HepG2 (cell line): Measurements from ENCODE around the gene NECAB2. TPM values are rescaled to one million over a fixed set of nuclear protein-coding genes. Genes with fewer than 3 reads are reported as not detected.

Experiments
- BRD4 ChIP-seq: sonication (generic); formaldehyde crosslinking; IDR thresholded peaks from 2 replicates; pipeline ENCODE4 v1.4.0; 2020; ENCODE audit warnings: missing genetic modification reagents
- HMGXB4 ChIP-seq, 2 experiments: sonication (generic) in 1 of 2; formaldehyde crosslinking in 1 of 2; IDR thresholded peaks; 2 replicates each; pipeline versions ENCODE4 v1.4.0 to v1.6.1; 2018 to 2020; ENCODE audit warnings: missing genetic modification reagents in 2 of 2, borderline replicate concordance in 1 of 2, low read depth in 1 of 2, mild to moderate bottlenecking in 1 of 2, missing biosample characterization in 1 of 2
- HNRNPK ChIP-seq: fragments of 200-400 bp; formaldehyde crosslinking; IDR thresholded peaks from 2 replicates; pipeline ENCODE4 v1.6.1; 2018; ENCODE audit warnings: low read length, low read depth, moderate library complexity, mild to moderate bottlenecking; ENCODE audit not compliant: poor library complexity, severe bottlenecking
- KAT2B ChIP-seq: fragments of 150-350 bp; IDR thresholded peaks from 2 replicates; pipeline ENCODE4 v1.6.1; 2014; ENCODE audit warnings: low read depth, low read length, borderline replicate concordance
- KAT8 ChIP-seq: IDR thresholded peaks from 2 replicates; pipeline ENCODE4 v1.6.1; 2016; ENCODE audit warnings: missing genetic modification reagents, missing compliant biosample characterization
- NR2F2 ChIP-seq: IDR thresholded peaks from 2 replicates; pipeline ENCODE4 v1.6.1; 2012; ENCODE audit warnings: low read depth, inconsistent platforms, borderline replicate concordance
- PAF1 ChIP-seq: IDR thresholded peaks from 2 replicates; pipeline ENCODE4 v1.6.1; 2016; ENCODE audit warnings: missing genetic modification reagents, missing compliant biosample characterization
- PHF20 ChIP-seq: sonication (generic); formaldehyde crosslinking; IDR thresholded peaks from 2 replicates; pipeline ENCODE4 v1.5.0; 2020; ENCODE audit warnings: mild to moderate bottlenecking, missing genetic modification reagents
- POGK ChIP-seq: sonication (generic); formaldehyde crosslinking; conservative IDR thresholded peaks from 2 replicates; pipeline ENCODE4 v1.8.0; 2022; ENCODE audit warnings: mild to moderate bottlenecking, moderate library complexity, missing genetic modification reagents
- RARG ChIP-seq: sonication (generic); formaldehyde crosslinking; IDR thresholded peaks from 2 replicates; pipeline ENCODE4 v1.4.0; 2020; ENCODE audit warnings: low read depth, mild to moderate bottlenecking, missing genetic modification reagents
- RBAK ChIP-seq: sonication (generic); formaldehyde crosslinking; IDR thresholded peaks from 2 replicates; pipeline ENCODE4 v1.5.1; 2020; ENCODE audit warnings: mild to moderate bottlenecking, missing genetic modification reagents
- SKIL ChIP-seq: sonication (generic); formaldehyde crosslinking; IDR thresholded peaks from 2 replicates; pipeline ENCODE4 v1.8.0; 2022; ENCODE audit warnings: missing genetic modification reagents, mild to moderate bottlenecking, moderate library complexity, borderline replicate concordance
- ZFP82 ChIP-seq: sonication (generic); formaldehyde crosslinking; IDR thresholded peaks from 2 replicates; pipeline ENCODE4 v1.5.1; 2020; ENCODE audit warnings: mild to moderate bottlenecking, missing genetic modification reagents, borderline replicate concordance
- ZMYM3 ChIP-seq: sonication (generic); formaldehyde crosslinking; IDR thresholded peaks from 2 replicates; pipeline ENCODE4 v1.5.1; 2020; ENCODE audit warnings: mild to moderate bottlenecking, missing genetic modification reagents
- ZNF10 ChIP-seq: sonication (generic); formaldehyde crosslinking; IDR thresholded peaks from 2 replicates; pipeline ENCODE4 v1.4.0; 2020; ENCODE audit warnings: mild to moderate bottlenecking, low read depth, missing genetic modification reagents, borderline replicate concordance
- ZNF33A ChIP-seq: sonication (generic); formaldehyde crosslinking; IDR thresholded peaks from 2 replicates; pipeline ENCODE4 v1.5.1; 2020; ENCODE audit warnings: missing genetic modification reagents, mild to moderate bottlenecking, moderate library complexity, borderline replicate concordance
- ZNF614 ChIP-seq: IDR thresholded peaks from 2 replicates; pipeline ENCODE4 v1.6.1; 2018; ENCODE audit warnings: missing biosample characterization, missing genetic modification reagents, inconsistent platforms, borderline replicate concordance
- ZNF652 ChIP-seq: IDR thresholded peaks from 2 replicates; pipeline ENCODE4 v1.6.1; 2016; ENCODE audit warnings: low read depth, borderline replicate concordance
- ZNF839 ChIP-seq: sonication (generic); formaldehyde crosslinking; IDR thresholded peaks from 2 replicates; pipeline ENCODE4 v1.4.0; 2020; ENCODE audit warnings: missing genetic modification reagents, mild to moderate bottlenecking, borderline replicate concordance
- ZNF879 ChIP-seq: sonication (generic); formaldehyde crosslinking; IDR thresholded peaks from 2 replicates; pipeline ENCODE4 v1.8.1; 2023; ENCODE audit warnings: missing genetic modification reagents
- ZSCAN20 ChIP-seq: sonication (generic); formaldehyde crosslinking; IDR thresholded peaks from 2 replicates; pipeline ENCODE4 v1.4.0; 2020; ENCODE audit warnings: missing genetic modification reagents, mild to moderate bottlenecking, borderline replicate concordance
- polyA plus RNA-seq, 8 experiments: library from polyadenylated mRNA; depleted of rRNA in 3 of 8; stranded (reverse) in 7 of 8; unstranded in 1 of 8; fragments of >200 nt; fragmentation: Illumina TruSeq in 4 of 8; extraction: Trizol in 4 of 8; gene quantifications; 2 replicates each; pipeline versions ENCODE4 v1.2.1 to v1.2.3, GENCODE V29; 2011 to 2016; ENCODE audit warnings: low read depth in 4 of 8, missing spikeins in 1 of 8, mixed read lengths in 1 of 8; ENCODE audit not compliant: insufficient read depth in 1 of 8
- total RNA-seq, 5 experiments: library from RNA; depleted of rRNA; stranded (reverse); fragments of >200 nt; fragmentation: Illumina TruSeq; extraction: Trizol; gene quantifications; 2 replicates each; pipeline ENCODE4 v1.2.3, GENCODE V29; 2016; ENCODE audit warnings: low read depth in 1 of 5
- TF ChIP-seq, protein P1 (sequence below): IDR thresholded peaks from 2 replicates; pipeline ENCODE4 v1.6.1; 2012; ENCODE audit warnings: inconsistent platforms
- TF ChIP-seq, protein P2 (sequence below): sonication (generic); formaldehyde crosslinking; conservative IDR thresholded peaks from 2 replicates; pipeline ENCODE4 v1.8.1; 2023; ENCODE audit warnings: missing genetic modification reagents

NECAB2 gene
- total and polyA plus RNA-seq, 2 of the 13 experiments (the other 11 are each of a cell fraction or from before 2014, with no cell fraction given): 0.21 to 0.49 TPM

GRCh38 chr16:83947642-83948234, 20.3 kb upstream of the NECAB2 start (continued):
- TF ChIP-seq, protein P1, sequence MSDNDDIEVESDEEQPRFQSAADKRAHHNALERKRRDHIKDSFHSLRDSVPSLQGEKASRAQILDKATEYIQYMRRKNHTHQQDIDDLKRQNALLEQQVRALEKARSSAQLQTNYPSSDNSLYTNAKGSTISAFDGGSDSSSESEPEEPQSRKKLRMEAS: peak; percentile 86
- TF ChIP-seq ZNF879 (CRISPR knock-in tag): no peak
- 0 out of 4 replicates have a peak, but pooled peaks of 1 of the 2 experiments have one; percentile 23 for TF ChIP-seq HMGXB4 (CRISPR knock-in tag; IDR thresholded peaks at IDR 0.05; ENCODE audit: borderline replicate concordance in 1 of 2, low read depth in 1 of 2)
- TF ChIP-seq POGK (CRISPR knock-in tag): no peak
- no peak for TF ChIP-seq ZFP82 (CRISPR knock-in tag)
- no peak for TF ChIP-seq ZSCAN20 (CRISPR knock-in tag)
- TF ChIP-seq RBAK (CRISPR knock-in tag): no peak
- TF ChIP-seq SKIL (CRISPR knock-in tag): no peak
- no peak; the same call in 1 of the 2 replicates for TF ChIP-seq KAT8 (CRISPR knock-in tag)
- TF ChIP-seq RARG (CRISPR knock-in tag): no peak
- TF ChIP-seq KAT2B: no peak
- TF ChIP-seq ZNF839: 0 out of 2 replicates have a peak, but pooled peaks have one; percentile 9
- peak; percentile 46; the same call in 1 of the 2 replicates for TF ChIP-seq ZNF614
- TF ChIP-seq ZNF10 (CRISPR knock-in tag): no peak
- TF ChIP-seq NR2F2: no peak
- no peak for TF ChIP-seq PAF1
- no peak for TF ChIP-seq ZNF33A
- no peak for TF ChIP-seq HNRNPK
- TF ChIP-seq ZMYM3 (CRISPR knock-in tag): no peak
- no peak for TF ChIP-seq BRD4 (CRISPR knock-in tag)
- TF ChIP-seq ZNF652: no peak
- TF ChIP-seq PHF20 (CRISPR knock-in tag): no peak
- TF ChIP-seq, protein P2, sequence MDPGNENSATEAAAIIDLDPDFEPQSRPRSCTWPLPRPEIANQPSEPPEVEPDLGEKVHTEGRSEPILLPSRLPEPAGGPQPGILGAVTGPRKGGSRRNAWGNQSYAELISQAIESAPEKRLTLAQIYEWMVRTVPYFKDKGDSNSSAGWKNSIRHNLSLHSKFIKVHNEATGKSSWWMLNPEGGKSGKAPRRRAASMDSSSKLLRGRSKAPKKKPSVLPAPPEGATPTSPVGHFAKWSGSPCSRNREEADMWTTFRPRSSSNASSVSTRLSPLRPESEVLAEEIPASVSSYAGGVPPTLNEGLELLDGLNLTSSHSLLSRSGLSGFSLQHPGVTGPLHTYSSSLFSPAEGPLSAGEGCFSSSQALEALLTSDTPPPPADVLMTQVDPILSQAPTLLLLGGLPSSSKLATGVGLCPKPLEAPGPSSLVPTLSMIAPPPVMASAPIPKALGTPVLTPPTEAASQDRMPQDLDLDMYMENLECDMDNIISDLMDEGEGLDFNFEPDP: 0 out of 2 replicates have a peak, but pooled peaks have one; percentile 25
